Activated CD4-positive, alpha-beta T cell treated with anti-CD3 and anti-CD28 coated beads for 36 hours (primary cell): ENCODE results near the gene MYH7. TPM values are rescaled to one million over a fixed set of nuclear protein-coding genes. Genes with fewer than 3 reads are reported as not detected.
"Not testable (repeated sequence)": the region's sequence is repeated elsewhere in the genome, so short reads cannot be mapped to it uniquely, and the experiment has no call there.

Experiments
- ATAC-seq: fragments of 200-7000 bp; cut with Tn5 transposase; one replicate; pipeline ENCODE4 v1.10.0; 2021; ENCODE audit warnings: mild to moderate bottlenecking, moderate library complexity
- CTCF ChIA-PET: fragments of 350-600 bp; sonication (Branson Sonifier 250); formaldehyde crosslinking; loops from one replicate; lab custom pipeline; 2021; ENCODE audit warnings: antibody characterized with exemption; lab: Charles Lee
- POLR2A ChIA-PET: fragments of 350-600 bp; sonication (Branson Sonifier 250); formaldehyde crosslinking; loops from one replicate; lab custom pipeline; 2021; ENCODE audit warnings: antibody characterized with exemption, inconsistent platforms; lab: Charles Lee
- DNase-seq: peaks from one replicate; pipeline ENCODE4 v3.0.0-alpha.2; 2020
- H3K27ac Mint-ChIP-seq: one replicate; pipeline ENCODE4 v1.8.0; 2021; ENCODE audit warnings: mixed read lengths
- H3K27me3 Mint-ChIP-seq: one replicate; pipeline ENCODE4 v1.8.0; 2021; ENCODE audit warnings: mixed read lengths
- H3K36me3 Mint-ChIP-seq: one replicate; pipeline ENCODE4 v1.8.0; 2021; ENCODE audit warnings: low read depth, mixed read lengths
- H3K4me1 Mint-ChIP-seq: one replicate; pipeline ENCODE4 v1.8.0; 2021; ENCODE audit warnings: mixed read lengths
- H3K4me3 Mint-ChIP-seq: one replicate; pipeline ENCODE4 v1.8.0; 2021; ENCODE audit warnings: mild to moderate bottlenecking, moderate library complexity, mixed read lengths
- H3K9me3 Mint-ChIP-seq: one replicate; pipeline ENCODE4 v1.8.0; 2021; ENCODE audit warnings: low read depth, mixed read lengths
- intact Hi-C, 2 experiments: fragments of 100-400 bp; cut with DNase I in 1 of 2; cut with micrococcal nuclease in 1 of 2; formaldehyde crosslinking; loops; one replicate each; pipeline versions ENCODE4 v1.14.2 to v1.15.1; 2022 to 2024; cut with DNase I, micrococcal nuclease
- total RNA-seq, 2 experiments: library from RNA; stranded (reverse); gene quantifications; one replicate each; pipeline ENCODE4 v1.2.3, GENCODE V29; 2021

Gene MYH7
- total RNA-seq, 2 experiments from 2014 or later, result 0.05 to 0.07 TPM

DNA sequence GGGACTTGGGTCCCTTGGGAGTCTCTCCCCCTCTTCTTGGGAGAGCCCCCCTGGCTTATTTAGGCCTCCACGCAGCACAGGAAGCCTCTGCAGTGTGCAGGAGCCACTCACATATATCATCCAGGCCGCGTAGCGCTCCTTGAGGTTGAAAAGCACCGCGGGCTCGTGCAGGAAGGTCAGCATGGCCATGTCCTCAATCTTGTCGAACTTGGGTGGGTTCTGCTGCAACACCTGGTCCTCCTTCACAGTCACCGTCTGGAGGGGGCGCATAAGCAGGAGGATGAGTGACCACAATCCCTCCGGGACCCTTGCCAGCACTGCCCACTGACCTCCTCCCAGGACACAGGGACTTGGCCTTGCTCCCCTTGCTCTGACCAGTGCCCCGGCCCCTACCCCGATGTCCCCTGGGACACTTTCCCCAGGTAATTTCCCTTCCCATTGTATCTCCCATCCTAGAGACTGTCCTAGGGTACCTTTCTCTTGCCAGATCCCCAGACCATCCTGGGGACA, 29.9 kb downstream of the MYH7 start:
- Mint-ChIP-seq H3K27ac (no peak overlapping the region), H3K4me3 (no peak overlapping the region), H3K9me3 (no peaks in the 10 kb centered on the region), H3K27me3 (peaks cover 3% of the 10 kb centered on the region), H3K36me3 (no peaks in the 10 kb centered on the region), H3K4me1 (no peaks in the 10 kb centered on the region)
- ChIA-PET CTCF (no interaction called here), POLR2A (no interaction called here)
- intact Hi-C loops, result no loop called here
- DNase-seq (no peak), ATAC-seq (no peak)

DNA sequence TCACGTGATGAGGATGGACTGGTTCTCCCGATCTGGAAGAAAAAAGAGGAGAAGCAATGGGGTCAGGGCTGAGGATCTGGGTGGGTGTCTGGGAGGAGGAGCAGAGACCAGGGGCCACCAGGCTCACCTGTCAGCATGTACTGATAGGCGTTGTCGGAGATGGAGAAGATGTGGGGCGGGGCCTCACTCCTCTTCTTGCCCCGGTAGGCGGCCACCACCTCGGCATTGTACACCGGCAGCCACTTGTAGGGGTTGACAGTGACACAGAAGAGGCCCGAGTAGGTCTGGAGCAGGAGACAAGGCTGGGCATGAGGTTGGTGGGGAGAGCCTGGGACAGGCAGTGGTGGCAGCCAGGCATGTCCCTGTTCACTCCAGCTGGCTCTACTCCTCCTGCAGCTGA, 30.4 kb downstream of the MYH7 start:
- CTCF ChIA-PET, result interaction anchor here (0.6 kb wide), 1 partner anchor 379 kb away, joined by 3 read pairs; no protein-coding TSS in a partner anchor
- POLR2A ChIA-PET, result no interaction called here
- intact Hi-C loops, result no loop called here
- H3K4me3 Mint-ChIP-seq, result no peak overlapping the region
- DNase-seq (no peak), ATAC-seq (no peak)
- H3K36me3 Mint-ChIP-seq, result no peaks in the 10 kb centered on the region
- no peaks in the 10 kb centered on the region for H3K4me1 Mint-ChIP-seq
- H3K9me3 Mint-ChIP-seq, result no peaks in the 10 kb centered on the region
- peak overlapping the region; percentile 20 for H3K27ac Mint-ChIP-seq
- peaks cover 3% of the 10 kb centered on the region for H3K27me3 Mint-ChIP-seq

- ChIA-PET CTCF (interaction anchor here (0.6 kb wide), 1 partner anchor 380 kb away, joined by 3 read pairs; no protein-coding TSS in a partner anchor), POLR2A (no interaction called here)
- no peaks in the 10 kb centered on the region for H3K9me3 Mint-ChIP-seq
- intact Hi-C loops, result no loop called here
- no peak for ATAC-seq
- H3K4me1 Mint-ChIP-seq, result no peaks in the 10 kb centered on the region
- H3K27ac Mint-ChIP-seq, result no peak overlapping the region
- H3K4me3 Mint-ChIP-seq, result no peak overlapping the region
- no peak for DNase-seq
- H3K27me3 Mint-ChIP-seq, result peaks cover 3% of the 10 kb centered on the region
- no peaks in the 10 kb centered on the region for H3K36me3 Mint-ChIP-seq
These were observed 31.0 kb downstream of the MYH7 start for GRCh38 chr14:23404331-23404900.

- Mint-ChIP-seq H3K4me3 (no peak overlapping the region), H3K36me3 (no peaks in the 10 kb centered on the region), H3K4me1 (no peaks in the 10 kb centered on the region), H3K9me3 (no peaks in the 10 kb centered on the region), H3K27ac (no peak overlapping the region), H3K27me3 (peaks cover 3% of the 10 kb centered on the region)
- ATAC-seq, result no peak
- DNase-seq, result no peak
- intact Hi-C loops, result no loop called here
- ChIA-PET CTCF (no interaction called here), POLR2A (no interaction called here)
These were observed 31.6 kb downstream of the MYH7 start for GRCh38 chr14:23403908-23404307.

- H3K27ac Mint-ChIP-seq, result no peak overlapping the region
- H3K36me3 Mint-ChIP-seq, result no peaks in the 10 kb centered on the region
These were observed 32.4 kb downstream of the MYH7 start for GRCh38 chr14:23403139-23403438.

GRCh38 chr14:23402296-23403138, 32.9 kb downstream of the MYH7 start:
- H3K27ac Mint-ChIP-seq, result no peak overlapping the region
- H3K36me3 Mint-ChIP-seq, result no peaks in the 10 kb centered on the region
- no peak overlapping the region for H3K4me3 Mint-ChIP-seq
- no peaks in the 10 kb centered on the region for H3K4me1 Mint-ChIP-seq
- H3K9me3 Mint-ChIP-seq, result no peaks in the 10 kb centered on the region
- ATAC-seq, result no peak
- CTCF ChIA-PET, result interaction anchor here (0.6 kb wide), 2 partner anchors 65 to 1846 kb away, joined by 4 to 5 read pairs; no protein-coding TSS in a partner anchor
- intact Hi-C loops, result no loop called here
- DNase-seq, result no peak
- peaks cover 3% of the 10 kb centered on the region for H3K27me3 Mint-ChIP-seq
- POLR2A ChIA-PET, result no interaction called here

More at GRCh38 chr14:23403139-23403438, 32.4 kb downstream of the MYH7 start:
- ChIA-PET CTCF (interaction anchor here (0.6 kb wide), 2 partner anchors 65 to 1847 kb away, joined by 4 to 5 read pairs; no protein-coding TSS in a partner anchor), POLR2A (no interaction called here)
- intact Hi-C loops, result no loop called here
- Mint-ChIP-seq H3K4me1 (no peaks in the 10 kb centered on the region), H3K9me3 (no peaks in the 10 kb centered on the region), H3K27me3 (peaks cover 3% of the 10 kb centered on the region), H3K4me3 (no peak overlapping the region)
- DNase-seq (no peak), ATAC-seq (no peak)

DNA sequence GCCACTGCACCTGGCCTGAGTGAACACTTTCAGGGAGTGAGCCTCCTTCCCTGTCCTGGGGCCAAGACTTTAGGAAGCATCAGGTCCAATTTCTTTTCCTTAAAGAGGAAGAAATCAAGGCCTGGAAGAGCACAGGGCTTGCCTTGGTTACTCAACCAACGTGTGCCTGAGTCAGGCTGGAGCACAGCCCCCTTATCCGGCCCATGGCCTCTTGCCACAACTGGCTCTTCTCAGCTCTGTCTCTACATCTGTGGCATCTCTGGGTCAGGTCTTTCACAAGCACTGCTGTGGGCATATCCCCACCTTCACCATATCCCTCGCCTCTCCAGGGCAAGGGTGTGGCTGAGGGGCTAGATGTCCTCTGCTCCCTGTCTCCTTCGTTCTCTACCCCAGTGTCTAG, 34.2 kb downstream of the MYH7 start:
- no peak overlapping the region for H3K27ac Mint-ChIP-seq

GRCh38 chr14:23400496-23401149, 34.8 kb downstream of the MYH7 start:
- POLR2A ChIA-PET, DNase-seq, H3K9me3 Mint-ChIP-seq, intact Hi-C loops, H3K4me3 Mint-ChIP-seq, CTCF ChIA-PET, H3K36me3 Mint-ChIP-seq, H3K27ac Mint-ChIP-seq, ATAC-seq, H3K4me1 Mint-ChIP-seq, H3K27me3 Mint-ChIP-seq: not testable (repeated sequence)

More for the DNA sequence above, 34.2 kb downstream of the MYH7 start:
- no peaks in the 10 kb centered on the region for H3K9me3 Mint-ChIP-seq
- POLR2A ChIA-PET, result no interaction called here
- intact Hi-C loops, result no loop called here
- CTCF ChIA-PET, result no interaction called here
- H3K4me1 Mint-ChIP-seq, result no peaks in the 10 kb centered on the region
- H3K4me3 Mint-ChIP-seq, result no peak overlapping the region
- peaks cover 3% of the 10 kb centered on the region for H3K27me3 Mint-ChIP-seq
- DNase-seq (no peak), ATAC-seq (no peak)
- H3K36me3 Mint-ChIP-seq, result no peaks in the 10 kb centered on the region

DNA sequence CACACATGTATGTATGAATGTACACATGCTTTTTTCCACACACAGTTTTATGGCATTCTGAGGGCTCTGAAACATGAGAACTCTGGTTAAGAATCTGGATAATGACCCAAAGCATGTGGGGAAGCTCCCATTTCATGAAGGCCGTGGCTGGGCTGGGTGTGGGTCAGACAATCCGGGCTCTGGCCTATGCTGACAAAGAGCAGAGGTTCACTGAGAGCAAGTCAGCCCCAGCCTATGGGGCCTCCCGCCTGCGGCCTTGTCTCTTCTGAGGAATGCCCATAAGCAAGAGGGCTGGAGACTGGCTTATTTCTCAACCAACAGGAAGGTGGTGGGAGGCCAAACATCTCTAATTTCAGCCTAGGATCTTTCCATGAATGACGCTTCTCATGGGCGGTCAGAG, 35.9 kb downstream of the MYH7 start:
- Mint-ChIP-seq H3K4me1 (no peaks in the 10 kb centered on the region), H3K27ac (no peak overlapping the region), H3K27me3 (no peaks in the 10 kb centered on the region), H3K4me3 (no peak overlapping the region), H3K36me3 (no peaks in the 10 kb centered on the region), H3K9me3 (no peaks in the 10 kb centered on the region)
- intact Hi-C loops, result no loop called here
- no peak for DNase-seq
- POLR2A ChIA-PET, result no interaction called here
- CTCF ChIA-PET, result no interaction called here
- no peak for ATAC-seq

DNA sequence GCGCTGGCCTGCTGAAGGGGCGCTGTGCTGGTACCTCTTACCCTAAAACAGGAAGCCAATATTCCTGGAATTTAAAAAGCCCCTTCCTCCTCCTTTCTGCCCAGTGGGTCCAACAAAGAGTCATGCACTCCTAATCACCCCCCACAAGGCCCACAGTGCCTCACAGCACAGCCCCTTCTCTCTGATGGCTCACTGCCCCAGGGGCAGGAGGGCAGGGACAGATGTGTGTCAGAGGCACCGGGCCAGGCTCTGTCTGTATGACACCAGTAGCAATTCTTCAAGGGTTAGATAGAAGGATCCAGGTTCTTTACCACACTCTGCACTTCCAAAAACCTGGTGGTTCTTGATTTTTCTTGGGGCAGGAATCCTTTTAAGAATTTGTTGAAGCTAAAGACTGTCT, 36.3 kb downstream of the MYH7 start:
- Mint-ChIP-seq H3K36me3 (no peaks in the 10 kb centered on the region), H3K4me3 (no peak overlapping the region), H3K27ac (no peak overlapping the region), H3K9me3 (no peaks in the 10 kb centered on the region), H3K4me1 (no peaks in the 10 kb centered on the region), H3K27me3 (no peaks in the 10 kb centered on the region)
- CTCF ChIA-PET, result no interaction called here
- no peak for ATAC-seq
- no peak for DNase-seq
- POLR2A ChIA-PET, result no interaction called here
- intact Hi-C loops, result no loop called here

- no peak for ATAC-seq
- DNase-seq, result no peak
- H3K4me1 Mint-ChIP-seq, result no peaks in the 10 kb centered on the region
- no peaks in the 10 kb centered on the region for H3K36me3 Mint-ChIP-seq
- ChIA-PET CTCF (no interaction called here), POLR2A (no interaction called here)
- no peaks in the 10 kb centered on the region for H3K9me3 Mint-ChIP-seq
- intact Hi-C loops, result no loop called here
- no peaks in the 10 kb centered on the region for H3K27me3 Mint-ChIP-seq
- no peak overlapping the region for H3K4me3 Mint-ChIP-seq
- H3K27ac Mint-ChIP-seq, result no peak overlapping the region
These were observed 37.1 kb downstream of the MYH7 start for GRCh38 chr14:23398348-23398747.
